Smooth muscle cell (in vitro differentiated cells): Measurements from ENCODE around the gene MRGPRD. TPM values are rescaled to one million over a fixed set of nuclear protein-coding genes. Genes with fewer than 3 reads are reported as not detected.

Source experiments
- DNase-seq: peaks from one replicate; lab custom pipeline; 2025; ENCODE audit not compliant: unreplicated experiment; lab: John Stamatoyannopoulos, UW
- H2AFZ ChIP-seq: fragments of 200-600 bp; sonication (generic); 2 replicates; pipeline ENCODE4 v1.6.0; 2016; ENCODE audit warnings: antibody characterized with exemption, low read depth, mild to moderate bottlenecking
- H3F3A ChIP-seq: fragments of 200-600 bp; sonication (generic); 2 replicates; pipeline ENCODE4 v1.6.0; 2017; ENCODE audit warnings: antibody characterized with exemption, low read depth
- H3K27ac ChIP-seq: fragments of 200-600 bp; sonication (generic); 2 replicates; pipeline ENCODE4 v1.5.1; 2016; ENCODE audit warnings: low read depth, mild to moderate bottlenecking
- H3K27me3 ChIP-seq: fragments of 200-600 bp; sonication (generic); 2 replicates; pipeline ENCODE4 v1.6.1; 2016; ENCODE audit warnings: low read depth, mild to moderate bottlenecking
- H3K36me3 ChIP-seq: fragments of 200-600 bp; sonication (generic); 2 replicates; pipeline ENCODE4 v1.5.1; 2016; ENCODE audit warnings: low read depth
- H3K4me1 ChIP-seq: fragments of 200-600 bp; sonication (generic); 2 replicates; pipeline ENCODE4 v1.5.1; 2016; ENCODE audit warnings: low read depth
- H3K4me2 ChIP-seq: fragments of 200-600 bp; sonication (generic); 2 replicates; pipeline ENCODE4 v1.6.0; 2016; ENCODE audit warnings: mild to moderate bottlenecking
- H3K4me3 ChIP-seq: fragments of 200-600 bp; sonication (generic); 2 replicates; pipeline ENCODE4 v1.5.1; 2016; ENCODE audit warnings: mild to moderate bottlenecking
- H3K79me2 ChIP-seq: fragments of 200-600 bp; sonication (generic); 2 replicates; pipeline ENCODE4 v1.6.0; 2016; ENCODE audit warnings: low read depth, mild to moderate bottlenecking
- H3K9ac ChIP-seq: fragments of 200-600 bp; sonication (generic); 2 replicates; pipeline ENCODE4 v1.6.0; 2016; ENCODE audit warnings: low read depth
- H3K9me3 ChIP-seq: fragments of 200-600 bp; sonication (generic); replicated peaks from 2 replicates; pipeline ENCODE4 v1.5.1; 2016; ENCODE audit warnings: low read depth
- H4K20me1 ChIP-seq: fragments of 200-600 bp; sonication (generic); 2 replicates; pipeline ENCODE4 v1.6.0; 2016; ENCODE audit warnings: low read depth
- WGBS: methylation state at CpG from one replicate; pipeline ENCODE4 v1.1.7; 2016; ENCODE audit warnings: low lambda C conversion rate; 5-methylcytosine and 5-hydroxymethylcytosine counted together
- polyA plus RNA-seq: library from polyadenylated mRNA; unstranded; fragments of >200 nt; fragmentation: Nextera tagmentation; extraction: Ambion mirVana; gene quantifications from 2 replicates; pipeline ENCODE4 v1.2.1, GENCODE V29; 2016
- total RNA-seq: library from RNA; depleted of rRNA; stranded (reverse); fragments of >200 nt; gene quantifications from 2 replicates; pipeline ENCODE4 v1.2.3, GENCODE V29; 2014
- TF ChIP-seq, protein P1 (sequence below): fragments of 200-600 bp; sonication (generic); IDR thresholded peaks from 2 replicates; pipeline ENCODE4 v1.5.1; 2017; ENCODE audit warnings: borderline replicate concordance, mild to moderate bottlenecking, antibody characterized with exemption; ENCODE audit not compliant: insufficient read depth, poor library complexity, severe bottlenecking

The MRGPRD gene
- total and polyA plus RNA-seq, 2 experiments from 2014 or later: not detected

GRCh38 chr11:69006816-69007215, 26.0 kb upstream of the MRGPRD start:
- TF ChIP-seq, protein P1, sequence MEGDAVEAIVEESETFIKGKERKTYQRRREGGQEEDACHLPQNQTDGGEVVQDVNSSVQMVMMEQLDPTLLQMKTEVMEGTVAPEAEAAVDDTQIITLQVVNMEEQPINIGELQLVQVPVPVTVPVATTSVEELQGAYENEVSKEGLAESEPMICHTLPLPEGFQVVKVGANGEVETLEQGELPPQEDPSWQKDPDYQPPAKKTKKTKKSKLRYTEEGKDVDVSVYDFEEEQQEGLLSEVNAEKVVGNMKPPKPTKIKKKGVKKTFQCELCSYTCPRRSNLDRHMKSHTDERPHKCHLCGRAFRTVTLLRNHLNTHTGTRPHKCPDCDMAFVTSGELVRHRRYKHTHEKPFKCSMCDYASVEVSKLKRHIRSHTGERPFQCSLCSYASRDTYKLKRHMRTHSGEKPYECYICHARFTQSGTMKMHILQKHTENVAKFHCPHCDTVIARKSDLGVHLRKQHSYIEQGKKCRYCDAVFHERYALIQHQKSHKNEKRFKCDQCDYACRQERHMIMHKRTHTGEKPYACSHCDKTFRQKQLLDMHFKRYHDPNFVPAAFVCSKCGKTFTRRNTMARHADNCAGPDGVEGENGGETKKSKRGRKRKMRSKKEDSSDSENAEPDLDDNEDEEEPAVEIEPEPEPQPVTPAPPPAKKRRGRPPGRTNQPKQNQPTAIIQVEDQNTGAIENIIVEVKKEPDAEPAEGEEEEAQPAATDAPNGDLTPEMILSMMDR: no peak
- Histone ChIP-seq H3K4me1 (peaks cover 24% of the 10 kb centered on the region), H3K4me3 (no peak overlapping the region), H3K27ac (no peak overlapping the region), H3K36me3 (no peaks in the 10 kb centered on the region), H3K9ac (no peak overlapping the region), H3F3A (peaks cover 10% of the 10 kb centered on the region), H3K9me3 (no peaks in the 10 kb centered on the region), H3K79me2 (no peaks in the 10 kb centered on the region), H3K27me3 (no peaks in the 10 kb centered on the region), H3K4me2 (no peak overlapping the region), H4K20me1 (no peaks in the 10 kb centered on the region), H2AFZ (no peak overlapping the region)
- WGBS: 91% methylated on average over 12 of the region's 12 CpGs
- no peak for DNase-seq

- Histone ChIP-seq H3K79me2 (no peaks in the 10 kb centered on the region), H3K4me3 (no peak overlapping the region), H3K4me2 (no peak overlapping the region), H3K9me3 (no peaks in the 10 kb centered on the region), H4K20me1 (no peaks in the 10 kb centered on the region), H3K36me3 (no peaks in the 10 kb centered on the region), H3F3A (peaks cover 14% of the 10 kb centered on the region), H3K4me1 (peaks cover 16% of the 10 kb centered on the region), H2AFZ (no peak overlapping the region), H3K9ac (no peak overlapping the region), H3K27me3 (no peaks in the 10 kb centered on the region), H3K27ac (no peak overlapping the region)
- no peak for DNase-seq
- WGBS: 98% methylated on average over 41 of the region's 48 CpGs
- TF ChIP-seq, protein P1: no peak
Measured at GRCh38 chr11:69005631-69006368, 25.0 kb upstream of the MRGPRD start.

- Histone ChIP-seq H3F3A (peaks cover 19% of the 10 kb centered on the region), H3K36me3 (no peaks in the 10 kb centered on the region), H2AFZ (no peak overlapping the region), H3K4me2 (no peak overlapping the region), H4K20me1 (no peaks in the 10 kb centered on the region), H3K9ac (no peak overlapping the region), H3K27me3 (no peaks in the 10 kb centered on the region), H3K27ac (no peak overlapping the region), H3K79me2 (no peaks in the 10 kb centered on the region), H3K4me1 (peaks cover 10% of the 10 kb centered on the region), H3K4me3 (no peak overlapping the region), H3K9me3 (no peaks in the 10 kb centered on the region)
- DNase-seq: no peak
- WGBS: 97% methylated on average over 27 of the region's 27 CpGs
- TF ChIP-seq, protein P1: no peak
Measured at GRCh38 chr11:69005183-69005630, 24.4 kb upstream of the MRGPRD start.
